Stimulated activated CD8-positive, alpha-beta memory T cell treated with anti-CD3 and anti-CD28 coated beads, Interleukin-2, amount 100 ng/mL, for 1 hour (primary cell): ENCODE data around the gene HAPLN1.
"Not testable (repeated sequence)": the region's sequence is repeated elsewhere in the genome, so short reads cannot be mapped to it uniquely, and the experiment has no call there.

ENCODE experiments used
- DNase-seq, 2 donors: peaks; one replicate each; pipeline ENCODE4 v3.0.0-alpha.2; 2020; ENCODE audit warnings: low read depth in 2 of 2

Gene HAPLN1

DNA sequence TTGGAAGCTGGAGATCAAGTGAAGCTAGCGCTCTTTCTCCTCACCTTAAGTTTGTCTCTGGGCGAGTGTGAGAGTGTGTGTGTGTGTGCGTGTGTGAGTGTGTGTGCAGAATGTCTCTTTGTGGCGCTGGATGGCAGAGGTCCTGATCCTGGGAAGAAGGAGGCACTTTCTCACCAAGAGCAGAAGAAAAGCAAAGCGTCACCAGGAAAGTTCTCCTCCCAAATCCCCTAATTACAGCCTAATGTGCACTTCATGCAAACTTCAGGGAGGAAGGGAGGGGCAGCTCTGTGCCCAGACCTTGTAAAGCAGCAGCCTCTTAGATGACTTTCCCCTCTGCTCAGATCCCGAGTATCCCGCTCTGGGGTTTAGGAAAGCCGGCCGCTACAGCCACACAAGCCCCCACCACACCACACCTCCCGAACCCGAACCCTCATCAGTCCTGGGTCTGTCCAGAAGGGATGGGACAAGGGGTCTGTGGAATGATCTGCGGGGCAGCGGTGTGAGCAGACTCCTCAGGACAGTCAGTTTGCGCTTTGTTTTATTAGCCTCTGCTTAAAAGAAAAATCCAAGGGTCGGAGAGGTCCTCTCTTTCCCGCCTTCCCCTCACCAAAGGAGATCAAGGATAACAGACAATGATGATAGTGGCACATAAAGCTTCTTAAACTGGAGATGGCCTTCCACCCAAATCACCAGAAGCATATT is at the start of gene HAPLN1:
TSS of gene HAPLN1 (minus strand) at position 20 of the 702 bp plus-strand sequence. CDS start 47,332 bp downstream, outside the sequence.
- no peak for DNase-seq

DNA sequence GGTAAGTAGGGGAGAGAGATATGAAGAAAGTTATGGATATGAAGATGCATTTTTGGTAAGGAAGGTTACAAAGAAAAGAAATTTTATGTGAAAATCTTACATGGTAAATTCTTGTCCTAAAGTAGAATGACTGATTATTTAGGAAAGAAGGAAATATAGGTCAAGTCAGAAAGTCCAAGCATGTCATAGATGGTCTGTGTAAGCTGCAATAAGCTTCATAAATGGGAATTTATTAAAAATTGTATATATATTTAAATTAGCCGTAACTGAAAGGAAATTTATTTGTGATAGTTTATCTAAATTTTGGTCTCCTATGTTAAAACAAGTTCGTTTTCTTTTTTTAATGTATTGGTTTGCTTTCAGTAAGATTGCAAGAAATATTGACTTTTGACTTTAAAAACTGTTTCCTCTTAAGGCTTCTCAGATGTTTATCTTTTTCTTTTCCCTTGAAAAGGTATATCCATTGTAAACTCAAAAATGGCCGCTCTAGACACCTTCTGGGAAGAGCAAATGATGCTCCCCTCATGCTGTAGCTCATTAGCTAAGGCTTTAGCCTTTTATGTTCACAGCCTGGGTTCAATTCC is 46.8 kb upstream of the HAPLN1 start:
- no peak for DNase-seq

DNA sequence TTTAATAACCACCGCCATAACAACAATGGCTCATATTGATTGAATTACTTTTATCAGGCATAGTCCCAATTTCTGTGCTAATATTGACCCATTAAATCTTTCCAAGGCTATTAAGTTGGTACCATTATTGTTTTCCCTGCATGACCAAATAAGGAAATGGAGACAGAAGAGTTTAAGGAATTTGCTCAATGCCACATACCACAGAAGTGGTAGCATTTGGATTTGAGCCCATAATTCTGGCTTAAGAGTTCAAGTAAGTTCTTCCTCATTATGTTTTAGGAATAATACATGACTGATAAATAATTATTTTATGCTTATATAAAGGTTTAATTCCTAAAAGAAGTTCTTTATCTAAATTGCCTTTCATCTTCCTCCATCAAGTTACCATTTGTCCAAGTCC is 43.4 kb upstream of the HAPLN1 start:
- DNase-seq, result no peak

DNA sequence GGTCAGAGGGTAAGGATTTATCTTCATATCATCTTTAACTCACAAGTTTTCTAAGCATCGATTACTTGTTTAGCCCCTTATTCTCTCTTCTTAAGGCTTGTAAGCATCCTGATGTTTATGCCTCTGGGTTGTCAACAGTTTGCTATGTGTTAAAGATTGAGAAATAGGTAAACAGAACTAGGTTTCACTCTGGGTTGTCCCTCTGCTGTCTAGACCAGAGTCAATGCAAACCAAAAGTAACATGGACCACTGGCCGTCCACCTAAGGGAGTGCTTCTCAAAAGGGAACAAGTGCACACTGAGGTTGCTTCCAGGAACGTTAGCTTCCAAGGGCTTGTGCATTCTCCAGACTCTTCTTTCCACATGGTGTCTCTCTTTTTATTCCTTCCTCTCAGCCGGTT is 39.9 kb upstream of the HAPLN1 start:
- DNase-seq, result no peak

DNA sequence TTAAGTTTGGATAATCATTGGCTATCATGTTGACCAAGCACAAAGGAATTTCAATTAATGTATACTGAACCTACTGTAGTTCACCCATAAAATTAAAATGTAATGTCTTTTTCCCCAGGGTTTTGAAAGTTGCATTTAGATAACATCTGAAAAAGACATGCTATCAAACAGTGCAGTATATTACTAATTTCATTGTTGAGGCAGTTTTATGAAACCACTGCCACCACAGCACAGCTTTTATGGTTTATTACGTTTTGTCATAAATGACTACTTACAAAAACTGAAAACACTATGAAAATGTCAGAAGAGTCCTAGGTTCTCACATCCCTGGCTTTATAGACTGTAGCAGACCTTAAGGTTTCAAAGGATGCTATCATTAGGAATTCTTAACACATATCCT is 32.0 kb upstream of the HAPLN1 start:
- DNase-seq, result no peak

DNA sequence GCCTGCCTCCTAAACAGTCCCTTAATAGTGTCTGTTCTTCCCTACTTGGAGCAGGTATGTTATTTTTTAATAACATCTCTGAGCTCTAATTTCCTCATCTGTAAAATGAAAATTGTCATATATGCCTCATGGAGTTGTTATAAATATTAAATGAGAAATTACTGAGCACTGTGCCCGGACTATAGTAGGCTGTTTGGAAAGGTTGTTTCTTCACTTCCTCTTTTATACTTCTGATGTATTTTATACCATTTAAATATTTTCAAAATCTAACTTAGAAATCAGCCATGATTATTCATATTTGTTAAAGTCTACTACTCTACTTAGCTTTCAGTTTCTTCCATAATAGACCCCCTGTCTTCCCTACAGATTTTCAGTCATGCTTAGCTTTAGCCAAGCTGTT is 30.5 kb upstream of the HAPLN1 start:
- DNase-seq, result no peak

DNA sequence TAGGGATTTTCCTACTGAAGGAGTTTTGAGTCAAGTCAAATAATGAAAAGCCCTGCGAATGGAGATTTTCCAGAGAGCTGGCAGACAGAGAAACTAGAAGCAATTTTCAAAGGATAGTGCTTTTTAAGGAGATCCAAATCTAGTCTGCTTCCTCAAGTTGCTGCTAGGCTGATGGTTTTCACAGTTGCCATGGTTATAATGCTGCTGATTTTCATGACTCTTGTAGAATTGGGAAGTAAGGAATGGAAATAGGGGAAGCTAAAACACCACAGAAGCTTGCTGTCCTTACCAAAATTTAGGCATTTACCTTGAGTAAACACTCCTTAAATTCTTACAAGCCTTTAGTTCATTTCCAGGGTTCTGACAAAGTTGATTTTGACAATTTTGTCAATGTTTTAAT is 30.1 kb upstream of the HAPLN1 start:
- DNase-seq, result no peak

DNA sequence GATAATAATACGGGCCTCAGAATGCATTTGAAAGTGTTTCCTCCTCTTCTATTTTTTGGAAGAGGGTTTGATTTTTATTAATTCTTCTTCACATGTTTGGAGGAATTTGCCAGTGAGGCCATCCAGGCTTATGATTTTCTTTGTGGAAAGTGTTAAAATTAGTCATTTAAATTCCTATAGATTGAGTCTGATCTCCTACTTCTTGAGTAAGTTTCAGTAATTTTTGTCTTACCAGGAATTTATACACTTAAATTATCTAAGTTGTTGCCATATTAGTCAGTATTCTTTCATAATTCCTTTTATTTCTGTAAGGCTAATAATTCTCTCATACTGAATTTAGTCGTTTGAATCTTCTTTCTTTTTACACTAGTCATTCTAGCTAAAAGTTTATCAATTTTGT is 25.2 kb upstream of the HAPLN1 start:
- no peak for DNase-seq

DNA sequence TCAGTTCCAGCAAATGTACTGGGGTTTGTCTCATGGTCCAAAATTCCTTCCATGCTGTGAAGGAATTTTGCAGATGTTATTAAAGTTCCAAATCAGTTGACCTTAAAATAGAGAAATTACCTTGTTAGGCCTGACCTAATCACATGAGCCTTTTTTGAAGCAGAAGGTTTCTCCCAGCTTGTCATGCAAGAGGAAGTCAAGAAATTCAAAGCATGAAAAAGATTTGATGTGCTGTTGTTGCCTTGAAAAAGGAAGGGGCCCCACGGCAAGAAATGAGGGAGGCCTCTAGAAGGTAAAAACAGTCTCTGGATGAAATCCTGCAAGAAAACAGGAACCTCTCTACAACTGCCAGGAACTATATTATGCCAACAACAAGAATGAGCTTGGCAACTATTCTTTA is 24.2 kb upstream of the HAPLN1 start:
- DNase-seq, result no peak

DNA sequence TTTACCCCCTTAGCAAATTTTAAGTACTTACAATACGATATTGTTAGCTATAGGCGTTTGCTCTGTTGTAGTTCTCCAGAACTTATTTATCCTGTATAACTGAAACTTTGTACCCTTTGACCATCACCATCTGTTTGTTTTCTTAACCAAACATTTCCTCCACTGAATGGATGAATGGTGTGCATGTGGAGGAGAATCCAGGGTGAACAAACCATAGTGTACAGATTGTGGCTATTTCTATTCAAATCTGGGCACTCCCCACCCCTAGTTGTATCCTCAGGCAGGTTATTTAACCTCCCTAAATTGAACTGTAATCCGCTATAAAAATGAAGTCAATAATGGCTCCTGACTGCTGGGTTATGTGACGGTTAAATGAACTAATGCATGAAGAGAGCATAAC is 21.4 kb upstream of the HAPLN1 start:
- no peak for DNase-seq

DNA sequence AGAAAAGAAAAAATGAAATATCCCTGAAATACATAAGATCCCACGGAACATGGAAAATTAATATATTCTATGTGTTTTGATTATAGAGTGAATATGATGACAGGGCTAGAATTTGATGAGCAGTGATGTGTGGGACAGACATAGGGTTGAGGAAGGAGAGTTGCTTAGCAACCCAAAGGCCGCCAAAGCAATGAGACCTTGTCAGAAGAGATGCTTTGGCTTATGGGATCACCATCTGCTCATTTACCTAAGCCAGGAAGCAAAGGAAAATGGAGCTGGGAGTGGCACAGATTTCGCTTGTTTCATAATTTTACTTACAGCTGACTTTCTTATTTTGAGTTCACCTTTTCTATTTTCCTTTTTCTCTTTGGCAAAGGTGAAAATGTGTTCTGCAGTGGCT is 20.9 kb upstream of the HAPLN1 start:
- DNase-seq, result no peak

DNA sequence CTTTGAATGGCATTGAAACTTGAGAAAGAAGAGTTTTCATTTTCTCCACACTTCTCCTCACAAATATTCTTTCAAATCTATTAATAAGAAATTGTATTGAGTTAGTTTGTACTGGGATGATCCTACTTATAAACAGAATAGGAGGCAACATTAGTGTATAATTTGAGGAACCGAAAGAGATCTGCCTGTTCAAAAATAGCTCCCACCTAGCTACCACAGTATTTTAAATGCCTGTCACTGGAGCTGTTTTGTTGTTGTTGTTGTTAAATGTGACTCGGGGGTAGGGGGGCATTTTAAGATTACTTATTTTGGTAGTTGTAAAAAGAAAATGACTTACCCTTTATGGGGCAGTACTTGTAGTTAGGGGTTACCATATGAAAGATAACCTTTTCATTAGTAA is 20.1 kb upstream of the HAPLN1 start:
- no peak for DNase-seq

DNA sequence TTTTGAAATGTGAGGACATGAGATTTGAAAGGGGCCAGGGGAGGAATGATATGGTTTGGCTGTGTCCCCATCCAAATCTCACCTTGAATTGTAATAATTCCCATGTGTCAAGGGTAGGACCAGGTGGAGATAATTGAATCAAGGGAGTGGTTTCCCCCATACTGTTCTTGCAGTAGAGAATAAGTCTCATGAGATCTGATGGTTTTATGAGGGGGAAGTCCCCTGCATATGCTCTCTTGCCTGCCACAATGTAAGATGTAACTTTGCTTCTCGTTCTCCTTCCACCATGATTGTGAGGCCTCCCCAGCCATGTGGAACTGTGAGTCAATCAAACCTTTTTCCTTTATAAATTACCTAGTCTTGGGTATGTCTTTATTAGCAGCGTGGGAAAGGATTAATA is 15.5 kb upstream of the HAPLN1 start:
- DNase-seq, result not testable (repeated sequence)

DNA sequence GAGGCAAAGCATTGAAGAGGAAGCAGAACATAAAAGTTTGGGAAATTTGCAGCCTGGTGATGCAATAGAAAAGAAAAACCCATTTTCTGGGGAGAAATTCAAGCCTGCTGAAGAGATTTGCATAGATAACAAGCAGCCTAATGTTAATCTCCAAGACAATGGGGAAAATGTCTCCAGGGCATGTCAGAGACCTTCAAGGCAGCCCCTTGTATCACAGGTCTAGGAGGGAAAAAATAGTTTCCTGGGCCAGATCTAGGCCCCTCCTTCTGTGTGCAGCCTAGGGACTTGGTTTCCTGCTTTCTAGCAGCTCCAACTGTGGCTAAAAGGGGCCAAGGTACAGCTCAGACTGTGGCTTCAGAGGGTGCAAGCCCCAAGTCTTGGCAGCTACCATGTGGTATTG is 14.4 kb upstream of the HAPLN1 start:
- DNase-seq, result not testable (repeated sequence)

DNA sequence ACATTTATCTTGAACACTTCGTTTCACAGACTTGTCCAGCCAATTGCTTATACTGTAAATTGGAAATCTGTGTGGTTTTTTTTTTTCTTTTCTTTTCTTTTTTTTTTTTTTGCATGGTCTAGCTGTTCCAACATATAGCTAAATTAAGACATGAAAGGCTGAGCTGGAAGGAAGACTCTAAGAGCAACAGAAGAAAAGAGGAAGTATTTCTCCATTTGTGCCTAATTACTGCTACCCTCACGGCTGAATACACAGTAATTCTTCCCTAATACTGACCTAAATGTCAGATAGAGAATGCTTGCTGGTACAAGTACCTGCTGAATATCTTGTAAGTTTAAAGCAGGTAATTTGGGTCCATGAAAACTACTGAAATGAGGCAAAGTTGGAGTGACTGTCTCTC is 11.0 kb upstream of the HAPLN1 start:
- DNase-seq, result no peak

DNA sequence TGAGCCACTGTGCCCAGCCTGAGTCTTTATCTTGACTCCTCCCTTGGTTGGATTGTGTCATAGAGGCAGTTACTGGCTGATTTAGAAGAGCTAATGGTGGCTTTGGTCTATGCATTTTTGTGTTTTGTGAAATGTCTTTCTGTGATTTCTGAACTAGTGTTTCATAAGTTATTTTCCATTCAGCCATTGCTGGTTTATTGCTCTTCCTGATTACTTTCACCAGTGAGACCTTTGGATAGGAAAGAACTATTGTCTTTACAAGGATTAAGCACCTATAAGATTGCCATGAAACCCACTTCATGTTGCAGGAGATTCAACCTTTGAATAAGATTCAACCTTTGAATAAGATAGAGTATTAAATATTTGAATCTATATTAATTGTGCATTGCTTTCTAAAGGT is 8.7 kb upstream of the HAPLN1 start:
- no peak for DNase-seq

DNA sequence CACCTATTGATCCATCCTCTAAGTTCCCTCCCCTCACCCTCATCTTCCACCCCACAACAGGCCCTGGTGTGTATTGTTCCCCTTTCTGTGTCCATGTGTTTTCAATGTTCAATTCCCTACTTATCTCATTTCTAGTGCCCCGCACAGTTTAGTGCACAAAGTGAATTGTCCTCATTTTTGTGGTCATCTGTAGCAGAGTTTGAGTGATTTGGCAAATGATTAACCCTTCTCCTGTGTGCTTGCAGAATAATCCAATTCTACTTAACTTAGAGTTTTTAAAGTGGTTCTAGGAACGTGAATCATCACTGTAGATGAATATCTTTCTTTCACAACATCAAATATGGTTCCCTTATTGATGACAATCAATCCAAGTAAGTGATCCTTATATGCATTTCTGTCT is 6.3 kb upstream of the HAPLN1 start:
- no peak for DNase-seq

DNA sequence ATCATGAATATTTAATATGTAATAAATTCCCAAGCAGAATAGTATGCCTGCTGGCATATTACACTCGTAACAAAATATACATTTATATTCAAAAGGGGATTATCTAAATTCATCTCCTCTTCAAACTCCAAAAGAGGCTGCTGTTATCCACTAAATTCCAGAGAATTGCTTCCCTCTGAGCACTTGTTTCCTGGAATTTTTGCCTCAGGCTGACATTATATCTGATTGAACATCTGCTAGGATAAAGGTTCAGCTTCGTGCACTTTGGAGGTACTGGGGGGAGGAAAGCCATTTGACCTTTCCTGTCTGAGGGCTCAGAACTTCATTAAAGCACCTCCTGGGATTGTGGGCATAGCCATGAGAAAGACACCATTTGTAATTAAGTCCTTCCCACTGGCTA is 4.3 kb upstream of the HAPLN1 start:
- no peak for DNase-seq

DNA sequence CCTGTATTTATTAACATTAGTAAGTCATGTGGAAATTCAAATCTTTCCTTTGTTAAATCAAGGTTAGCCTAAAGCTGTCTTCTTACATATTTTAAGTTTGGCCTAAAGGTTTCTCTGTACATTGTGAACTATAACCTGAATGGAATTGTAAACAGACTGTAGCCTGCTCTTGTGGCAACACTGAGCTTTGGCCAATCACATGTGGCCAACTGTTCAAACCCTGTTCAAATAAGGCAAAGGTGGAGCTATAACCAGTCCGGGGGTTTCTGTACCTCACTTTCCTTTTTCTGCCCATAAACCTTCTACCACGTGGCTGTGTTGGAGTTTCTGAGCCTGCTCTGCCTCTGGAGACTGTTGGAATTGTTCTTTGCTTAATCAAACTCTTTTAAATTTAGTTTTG is 3.3 kb upstream of the HAPLN1 start:
- DNase-seq, result no peak

DNA sequence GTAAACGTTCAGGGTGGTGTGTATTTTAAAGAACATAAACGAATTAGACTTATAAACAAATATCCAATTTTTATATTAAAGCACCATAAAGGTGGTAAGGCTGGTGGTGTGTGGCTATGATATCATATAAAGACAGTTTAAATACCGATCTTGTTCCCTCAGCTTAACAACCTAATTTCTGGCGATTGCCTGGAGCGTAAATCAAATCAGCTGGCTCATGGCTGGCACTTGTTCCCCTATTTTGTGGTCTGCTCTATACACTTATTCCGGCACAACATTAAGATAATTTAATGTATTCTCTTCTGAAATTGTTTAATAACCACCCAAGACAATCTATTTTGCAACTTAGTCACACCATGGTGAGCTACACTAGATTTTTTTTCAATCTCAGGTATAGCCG is 2.4 kb upstream of the HAPLN1 start:
- DNase-seq, result no peak

DNA sequence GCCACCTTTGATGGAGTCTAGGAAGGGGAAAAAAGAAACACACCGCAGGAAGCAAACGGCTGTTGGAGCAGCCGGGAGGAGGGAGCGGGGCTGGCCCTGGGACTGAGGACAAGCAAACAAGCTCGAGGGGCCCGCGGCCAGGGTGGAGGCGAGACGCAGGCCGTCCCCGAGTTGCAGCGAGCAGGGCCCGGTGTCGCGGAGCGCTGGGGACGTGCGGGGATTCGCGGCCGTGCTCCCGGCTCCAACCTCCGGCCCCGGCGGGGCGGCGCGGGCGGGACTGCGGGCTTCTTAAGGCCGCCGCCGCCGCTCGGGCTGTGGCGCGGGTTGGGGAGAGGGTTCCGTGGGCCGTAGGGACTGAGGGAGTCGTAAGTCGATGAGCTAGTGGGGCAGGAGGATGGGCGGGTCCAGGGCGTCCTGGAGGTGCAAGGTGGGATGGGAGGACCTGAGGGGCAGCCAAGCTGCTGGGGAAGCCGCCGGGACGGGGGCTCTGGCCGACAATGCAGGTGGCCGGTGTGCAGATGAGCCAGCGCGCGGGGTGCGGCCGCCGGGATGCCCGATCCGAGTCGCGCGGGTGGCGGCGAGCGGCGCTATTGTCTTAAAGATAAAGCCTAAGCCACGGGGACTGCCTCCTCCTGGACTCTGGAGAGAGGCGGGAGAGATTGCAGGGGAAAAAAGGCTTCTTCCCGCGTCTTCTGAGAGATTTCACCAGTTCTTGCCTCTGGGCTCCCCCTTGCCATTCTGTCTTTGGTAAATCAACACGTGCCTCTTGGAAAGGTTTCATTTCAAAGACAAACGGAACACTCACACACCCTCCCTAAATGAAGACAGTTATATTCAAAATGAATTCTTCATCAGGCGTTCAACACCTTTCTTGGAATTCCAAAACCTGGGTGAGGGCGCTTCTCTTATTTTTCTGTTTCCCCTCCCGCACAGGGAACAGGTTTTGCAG is 1.6 kb upstream of the HAPLN1 start:
- DNase-seq, result no peak

DNA sequence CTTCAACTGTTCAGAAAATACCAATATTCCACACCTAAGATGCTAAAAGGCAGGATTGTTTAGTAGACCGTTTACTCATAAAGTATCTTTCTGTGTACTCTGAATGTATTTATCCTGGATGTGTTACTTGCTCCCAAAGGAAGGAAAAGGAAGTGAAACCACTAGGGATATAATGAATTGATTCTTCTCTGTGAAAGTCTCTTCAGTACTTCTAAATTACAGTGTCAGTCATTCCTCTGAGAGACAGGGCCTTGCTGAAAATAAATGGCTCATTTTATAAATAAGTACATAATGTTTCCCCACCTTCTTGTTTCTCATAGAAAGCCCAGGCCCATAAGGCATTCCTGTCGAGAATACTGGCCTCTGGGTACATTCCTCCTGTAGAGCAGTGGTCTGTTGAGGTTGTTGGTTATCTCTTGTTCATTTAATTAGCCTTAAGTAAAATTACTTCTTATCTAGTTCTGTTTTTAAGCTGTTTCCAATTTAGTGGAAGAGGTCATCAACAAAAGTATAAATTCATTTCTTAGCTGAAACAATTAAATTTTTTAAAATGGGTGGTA is 1.6 kb downstream of the HAPLN1 start:
- no peak for DNase-seq
